NB4 (cell line): ENCODE measurements around the gene NT5DC4.
A peak's percentile ranks its signal among the peaks of the same experiment; 100 is the strongest.

Source experiments
- MYC ChIP-seq: IDR thresholded peaks from 2 replicates; pipeline ENCODE4 v1.6.1; 2011; ENCODE audit warnings: low read depth, low read length
- POLR2A ChIP-seq: IDR thresholded peaks from 2 replicates; pipeline ENCODE4 v1.6.1; 2011; ENCODE audit warnings: mild to moderate bottlenecking; ENCODE audit not compliant: insufficient read length; ENCODE audit errors: extremely low read depth
- TF ChIP-seq, protein P1 (sequence below): IDR thresholded peaks from one replicate; pipeline ENCODE4 v1.5.1; 2012; ENCODE audit warnings: low read depth, low read length

DNA sequence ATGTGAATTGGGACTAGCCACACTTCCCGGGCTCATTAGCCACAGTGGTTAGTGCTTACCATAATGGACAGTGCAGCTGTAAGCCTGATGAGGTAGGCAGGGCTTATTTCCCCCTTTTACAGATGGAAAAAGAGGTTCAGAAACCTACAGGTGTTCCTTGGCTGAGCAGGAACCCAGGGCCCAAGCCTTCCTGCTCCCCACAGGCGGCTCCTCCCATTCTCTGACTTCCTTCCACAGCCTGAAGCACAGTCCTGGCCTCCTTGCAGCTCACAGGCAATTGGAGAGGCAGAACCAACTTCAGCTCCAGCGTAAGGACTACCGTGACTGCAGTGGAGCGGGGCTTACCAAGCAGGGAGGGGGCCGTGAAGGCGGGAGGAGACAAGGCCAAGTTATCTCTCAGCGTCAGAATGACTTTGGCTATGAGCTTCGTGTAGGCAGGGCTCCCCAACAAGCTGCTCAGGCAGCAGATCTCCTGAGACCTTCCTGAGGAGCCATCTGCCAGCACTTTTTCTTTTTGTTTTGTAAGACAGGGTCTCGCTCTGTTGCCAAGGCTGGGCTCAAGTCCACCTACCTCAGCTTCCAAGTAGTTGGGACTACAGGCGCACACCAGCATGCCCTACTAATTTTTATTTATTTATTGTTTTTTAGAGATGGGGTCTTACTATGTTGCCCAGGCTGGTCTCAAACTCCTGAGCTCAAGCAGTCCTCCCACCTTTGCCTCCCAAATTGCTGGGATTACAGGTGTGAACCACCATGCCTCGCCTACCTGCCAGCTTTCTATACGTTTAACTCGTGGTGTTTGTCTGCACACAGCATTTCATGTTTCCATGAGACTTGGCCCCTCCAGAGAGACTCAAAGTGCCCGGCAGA lies 34.2 kb upstream of the NT5DC4 start:
- TF ChIP-seq MYC (0 out of 2 replicates have a peak, but pooled peaks have one; percentile 17), POLR2A (no peak)
- TF ChIP-seq, protein P1, sequence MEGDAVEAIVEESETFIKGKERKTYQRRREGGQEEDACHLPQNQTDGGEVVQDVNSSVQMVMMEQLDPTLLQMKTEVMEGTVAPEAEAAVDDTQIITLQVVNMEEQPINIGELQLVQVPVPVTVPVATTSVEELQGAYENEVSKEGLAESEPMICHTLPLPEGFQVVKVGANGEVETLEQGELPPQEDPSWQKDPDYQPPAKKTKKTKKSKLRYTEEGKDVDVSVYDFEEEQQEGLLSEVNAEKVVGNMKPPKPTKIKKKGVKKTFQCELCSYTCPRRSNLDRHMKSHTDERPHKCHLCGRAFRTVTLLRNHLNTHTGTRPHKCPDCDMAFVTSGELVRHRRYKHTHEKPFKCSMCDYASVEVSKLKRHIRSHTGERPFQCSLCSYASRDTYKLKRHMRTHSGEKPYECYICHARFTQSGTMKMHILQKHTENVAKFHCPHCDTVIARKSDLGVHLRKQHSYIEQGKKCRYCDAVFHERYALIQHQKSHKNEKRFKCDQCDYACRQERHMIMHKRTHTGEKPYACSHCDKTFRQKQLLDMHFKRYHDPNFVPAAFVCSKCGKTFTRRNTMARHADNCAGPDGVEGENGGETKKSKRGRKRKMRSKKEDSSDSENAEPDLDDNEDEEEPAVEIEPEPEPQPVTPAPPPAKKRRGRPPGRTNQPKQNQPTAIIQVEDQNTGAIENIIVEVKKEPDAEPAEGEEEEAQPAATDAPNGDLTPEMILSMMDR: no peak
